Ishikawa (cell line): ENCODE data around the gene C4orf33.

Experiments
- CEBPB ChIP-seq: IDR thresholded peaks from 2 replicates; pipeline ENCODE4 v1.6.1; 2012
- CREB1 ChIP-seq: IDR thresholded peaks from 2 replicates; pipeline ENCODE4 v1.6.1; 2012; ENCODE audit warnings: low read depth
- EGR1 ChIP-seq: IDR thresholded peaks from 2 replicates; pipeline ENCODE4 v1.6.1; 2012
- EP300 ChIP-seq: IDR thresholded peaks from 2 replicates; pipeline ENCODE4 v1.6.1; 2012; ENCODE audit warnings: borderline replicate concordance
- NFIC ChIP-seq: IDR thresholded peaks from 2 replicates; pipeline ENCODE4 v1.6.1; 2012
- RAD21 ChIP-seq: IDR thresholded peaks from 2 replicates; pipeline ENCODE4 v1.6.1; 2012; ENCODE audit warnings: low read depth
- TCF12 ChIP-seq: IDR thresholded peaks from 2 replicates; pipeline ENCODE4 v1.6.1; 2012; ENCODE audit warnings: low read depth
- YY1 ChIP-seq: IDR thresholded peaks from 2 replicates; pipeline ENCODE4 v1.6.1; 2012; ENCODE audit warnings: low read depth
- ZBTB7A ChIP-seq: IDR thresholded peaks from 2 replicates; pipeline ENCODE4 v1.6.1; 2012; ENCODE audit warnings: low read depth
- TF ChIP-seq, protein P1 (sequence below): IDR thresholded peaks from 2 replicates; pipeline ENCODE4 v1.6.1; 2012
- TF ChIP-seq, protein P2 (sequence below): IDR thresholded peaks from 2 replicates; pipeline ENCODE4 v1.6.1; 2012

DNA sequence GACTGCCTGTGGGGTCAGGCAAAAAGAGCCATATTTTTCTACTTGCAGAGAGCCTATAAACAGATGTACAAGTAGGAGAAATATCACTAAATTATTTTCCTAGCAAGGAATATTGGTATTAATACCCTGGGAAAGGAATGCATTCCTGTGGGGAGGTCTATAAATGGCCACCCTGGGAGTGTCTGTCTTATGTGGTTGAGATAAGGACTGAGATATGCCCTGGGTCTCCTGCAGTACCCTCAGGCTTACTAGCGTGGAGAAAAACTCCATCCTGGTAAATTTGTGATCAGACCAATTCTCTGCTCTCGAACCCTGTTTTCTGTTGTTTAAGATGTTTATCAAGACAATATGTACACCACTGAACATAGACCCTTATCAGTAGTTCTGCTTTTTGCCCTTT lies 35.4 kb downstream of the C4orf33 start:
- no peak for TF ChIP-seq ZBTB7A
- TF ChIP-seq YY1, result no peak
- TF ChIP-seq NFIC, result no peak
- TF ChIP-seq CREB1, result no peak
- no peak for TF ChIP-seq RAD21
- no peak for TF ChIP-seq EP300
- no peak for TF ChIP-seq EGR1
- TF ChIP-seq, protein P1, sequence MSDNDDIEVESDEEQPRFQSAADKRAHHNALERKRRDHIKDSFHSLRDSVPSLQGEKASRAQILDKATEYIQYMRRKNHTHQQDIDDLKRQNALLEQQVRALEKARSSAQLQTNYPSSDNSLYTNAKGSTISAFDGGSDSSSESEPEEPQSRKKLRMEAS, result no peak
- no peak for TF ChIP-seq TCF12
- TF ChIP-seq, protein P2, sequence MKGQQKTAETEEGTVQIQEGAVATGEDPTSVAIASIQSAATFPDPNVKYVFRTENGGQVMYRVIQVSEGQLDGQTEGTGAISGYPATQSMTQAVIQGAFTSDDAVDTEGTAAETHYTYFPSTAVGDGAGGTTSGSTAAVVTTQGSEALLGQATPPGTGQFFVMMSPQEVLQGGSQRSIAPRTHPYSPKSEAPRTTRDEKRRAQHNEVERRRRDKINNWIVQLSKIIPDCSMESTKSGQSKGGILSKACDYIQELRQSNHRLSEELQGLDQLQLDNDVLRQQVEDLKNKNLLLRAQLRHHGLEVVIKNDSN, result no peak
- no peak for TF ChIP-seq CEBPB
